ENCODE measurements around the gene B4GALNT1. TPM values are rescaled to one million over a fixed set of nuclear protein-coding genes. Genes with fewer than 3 reads are reported as not detected.
"Not testable (repeated sequence)": the region's sequence is repeated elsewhere in the genome, so short reads cannot be mapped to it uniquely, and the experiment has no call there.

B4GALNT1 gene
- total and polyA plus RNA-seq, 11 donors, result 1.9 to 8.8 (median 5.7) TPM

DNA sequence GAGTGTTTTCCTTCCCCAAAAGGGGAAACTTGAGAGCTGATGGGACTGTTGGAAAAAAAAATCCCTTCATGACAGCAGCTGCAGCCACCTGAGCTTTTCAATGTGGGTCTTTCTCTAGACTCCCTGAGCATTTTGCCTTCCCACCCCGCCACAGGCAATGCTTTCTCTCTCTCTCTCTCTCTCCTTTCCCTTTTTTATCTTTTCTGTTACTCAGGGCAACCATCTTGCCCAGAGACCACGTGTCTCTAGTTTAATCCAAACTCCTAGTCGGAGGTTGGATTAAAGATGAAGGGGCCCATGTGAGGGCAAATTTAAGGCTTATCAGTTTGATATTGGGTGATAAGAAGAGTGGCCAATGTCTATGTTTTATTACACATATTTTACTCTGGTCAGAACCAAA is 25.9 kb upstream of the B4GALNT1 start:
- H3K4me1 ChIP-seq, result no peaks in the 10 kb centered on the region
- 42 to 55% (median 48%) methylated on average over 3 of the region's 3 CpGs for WGBS, 4 donors
- H3K36me3 ChIP-seq, result no peaks in the 10 kb centered on the region
- intact Hi-C loops (cut with DNase I), result no loop called here
- TF ChIP-seq POLR2A (IDR thresholded peaks at IDR 0.05), result no peak
- TF ChIP-seq CTCF (IDR thresholded peaks at IDR 0.05), result no peak
- H3K9me3 ChIP-seq, result peaks cover 0 to 3% (median 0%) of the 10 kb centered on the region in 12 donors
- DNase-seq (no peak), ATAC-seq (no peak)
- no peak overlapping the region for H3K27ac ChIP-seq
- no peak overlapping the region for H3K4me3 ChIP-seq
- H3K27me3 ChIP-seq, result peaks cover 0 to 8% (median 0%) of the 10 kb centered on the region in 9 donors

- TF ChIP-seq CTCF (IDR thresholded peaks at IDR 0.05), result no peak
- TF ChIP-seq POLR2A (IDR thresholded peaks at IDR 0.05), result no peak
- 45 to 62% (median 57%) methylated on average over 3 of the region's 3 CpGs for WGBS, 4 donors
- H3K4me3 ChIP-seq, result no peak overlapping the region
- H3K36me3 ChIP-seq, result no peaks in the 10 kb centered on the region
- no peaks in the 10 kb centered on the region for H3K4me1 ChIP-seq
- no peak overlapping the region for H3K27ac ChIP-seq
- peaks cover 0 to 3% (median 0%) of the 10 kb centered on the region in 12 donors for H3K9me3 ChIP-seq
- DNase-seq (no peak), ATAC-seq (no peak)
- intact Hi-C loops (cut with DNase I), result no loop called here
- peaks cover 0 to 8% (median 0%) of the 10 kb centered on the region in 9 donors for H3K27me3 ChIP-seq
These were observed 24.7 kb upstream of the B4GALNT1 start for GRCh38 chr12:57657744-57658143.

GRCh38 chr12:57656408-57656807 is 23.4 kb upstream of the B4GALNT1 start:
- H3K9me3 ChIP-seq; H3K36me3 ChIP-seq; DNase-seq; H3K4me1 ChIP-seq; H3K4me3 ChIP-seq; H3K27me3 ChIP-seq; ATAC-seq; H3K27ac ChIP-seq; intact Hi-C loops (cut with DNase I): not testable (repeated sequence)
- WGBS, 4 donors, result 69 to 89% (median 80%) methylated on average over 3 to 4 of the region's 4 CpGs

- 77 to 84% (median 78%) methylated on average over 14 to 23 of the region's 23 CpGs for WGBS, 4 donors
These were observed 22.7 kb upstream of the B4GALNT1 start for GRCh38 chr12:57655541-57656240.

More at GRCh38 chr12:57655541-57656240, 22.7 kb upstream of the B4GALNT1 start:
- no peak for DNase-seq
- H3K27me3 ChIP-seq, result peaks cover 0 to 8% (median 0%) of the 10 kb centered on the region in 9 donors
- no peak overlapping the region for H3K4me3 ChIP-seq
- no peak overlapping the region for H3K27ac ChIP-seq
- intact Hi-C loops (cut with DNase I), result no loop called here
- TF ChIP-seq CTCF (IDR thresholded peaks at IDR 0.05), result no peak
- no peak for TF ChIP-seq POLR2A (IDR thresholded peaks at IDR 0.05)
- H3K36me3 ChIP-seq, result no peaks in the 10 kb centered on the region
- H3K4me1 ChIP-seq, result no peaks in the 10 kb centered on the region
- ATAC-seq, result no peak
- H3K9me3 ChIP-seq, result no peaks in the 10 kb centered on the region
